Mucosa of rectum (tissue), 2 donors: ENCODE results near the gene AP2M1.

Experiments
- H3K27ac ChIP-seq, 2 donors: one replicate each; pipeline ENCODE4 v1.7.0; 2013; ENCODE audit warnings: inconsistent platforms in 2 of 2, low read depth in 2 of 2, low read length in 2 of 2
- H3K27me3 ChIP-seq, 2 donors: one replicate each; pipeline ENCODE4 v1.7.0; 2013; ENCODE audit warnings: low read length in 2 of 2; ENCODE audit not compliant: control insufficient read depth in 2 of 2, insufficient read depth in 2 of 2
- H3K36me3 ChIP-seq, 2 donors: one replicate each; pipeline ENCODE4 v1.7.0; 2013; ENCODE audit warnings: low read length in 2 of 2; ENCODE audit not compliant: control insufficient read depth in 2 of 2, insufficient read depth in 2 of 2
- H3K4me1 ChIP-seq, 2 donors: one replicate each; pipeline ENCODE4 v1.7.0; 2013; ENCODE audit warnings: low read length in 2 of 2, mild to moderate bottlenecking in 1 of 2; ENCODE audit not compliant: control insufficient read depth in 2 of 2, insufficient read depth in 2 of 2
- H3K4me3 ChIP-seq, 2 donors: one replicate each; pipeline ENCODE4 v1.7.0; 2013; ENCODE audit warnings: low read length in 2 of 2
- H3K9ac ChIP-seq, 2 donors: one replicate each; pipeline ENCODE4 v1.7.0; 2013; ENCODE audit warnings: low read length in 2 of 2, low read depth in 1 of 2, mild to moderate bottlenecking in 1 of 2
- H3K9me3 ChIP-seq, 2 donors: one replicate each; pipeline ENCODE4 v1.7.0; 2013; ENCODE audit warnings: low read length in 2 of 2; ENCODE audit not compliant: control insufficient read depth in 2 of 2
- donor health status: healthy.
- donor health status: Normal muscosa, but diverticular disease.

Gene AP2M1

GRCh38 chr3:184174646-184175492, at the start of gene AP2M1:
AP2M1 (plus strand) TSS chr3:184174855; CDS start chr3:184176994, 2,139 bp downstream.
- H3K36me3 ChIP-seq: peaks cover 26 to 47% of the 10 kb centered on the region in 2 donors
- no peaks in the 10 kb centered on the region for H3K27me3 ChIP-seq
- peak within 1 kb of the TSS; percentile 85 to 89 for H3K27ac ChIP-seq
- peak within 1 kb of the TSS; percentile 95 to 96 for H3K9ac ChIP-seq
- no peaks in the 10 kb centered on the region for H3K9me3 ChIP-seq
- peaks cover 17 to 21% of the 10 kb centered on the region in 2 donors for H3K4me1 ChIP-seq
- H3K4me3 ChIP-seq: peak within 1 kb of the TSS; percentile 89 to 90

- no peak overlapping the region for H3K9ac ChIP-seq
- H3K9me3 ChIP-seq: no peaks in the 10 kb centered on the region
- no peaks in the 10 kb centered on the region for H3K4me1 ChIP-seq
- H3K4me3 ChIP-seq: no peak overlapping the region
- no peaks in the 10 kb centered on the region for H3K36me3 ChIP-seq
- no peak overlapping the region for H3K27ac ChIP-seq
- H3K27me3 ChIP-seq: no peaks in the 10 kb centered on the region
These were observed 48.6 kb upstream of the AP2M1 start for GRCh38 chr3:184126006-184126405.

GRCh38 chr3:184129012-184129411, 45.6 kb upstream of the AP2M1 start:
- Histone ChIP-seq H3K36me3 (no peaks in the 10 kb centered on the region), H3K9ac (no peak overlapping the region), H3K4me3 (no peak overlapping the region), H3K9me3 (no peaks in the 10 kb centered on the region), H3K4me1 (peaks cover 5 to 6% of the 10 kb centered on the region in 2 donors), H3K27ac (no peak overlapping the region), H3K27me3 (no peaks in the 10 kb centered on the region)

- H3K27ac ChIP-seq: no peak overlapping the region
- peaks cover 15 to 21% of the 10 kb centered on the region in 2 donors for H3K4me1 ChIP-seq
These were observed 41.7 kb upstream of the AP2M1 start for GRCh38 chr3:184132945-184133344.

GRCh38 chr3:184133840-184134745, 40.6 kb upstream of the AP2M1 start:
- H3K9ac ChIP-seq: peak overlapping the region; percentile 87 to 92
- peak overlapping the region; percentile 85 to 89 for H3K27ac ChIP-seq
- no peaks in the 10 kb centered on the region for H3K27me3 ChIP-seq
- peaks cover 6 to 7% of the 10 kb centered on the region in 2 donors for H3K36me3 ChIP-seq
- H3K9me3 ChIP-seq: no peaks in the 10 kb centered on the region
- peaks cover 15 to 21% of the 10 kb centered on the region in 2 donors for H3K4me1 ChIP-seq
- H3K4me3 ChIP-seq: peak overlapping the region; percentile 92 to 95

More at GRCh38 chr3:184132945-184133344, 41.7 kb upstream of the AP2M1 start:
- no peaks in the 10 kb centered on the region for H3K27me3 ChIP-seq
- H3K9me3 ChIP-seq: no peaks in the 10 kb centered on the region
- no peak overlapping the region for H3K9ac ChIP-seq
- no peak overlapping the region for H3K4me3 ChIP-seq
- H3K36me3 ChIP-seq: peaks cover 5 to 6% of the 10 kb centered on the region in 2 donors

- peaks cover 15 to 21% of the 10 kb centered on the region in 2 donors for H3K4me1 ChIP-seq
- peak overlapping the region; percentile 87 to 92 for H3K9ac ChIP-seq
- H3K27me3 ChIP-seq: no peaks in the 10 kb centered on the region
- H3K9me3 ChIP-seq: no peaks in the 10 kb centered on the region
- peak overlapping the region; percentile 85 to 89 for H3K27ac ChIP-seq
- H3K4me3 ChIP-seq: peak overlapping the region; percentile 92 to 95
- H3K36me3 ChIP-seq: peaks cover 6 to 7% of the 10 kb centered on the region in 2 donors
These were observed 39.9 kb upstream of the AP2M1 start for GRCh38 chr3:184134746-184135148.

GRCh38 chr3:184135149-184135910, 39.3 kb upstream of the AP2M1 start, which contains the start of gene EIF2B5:
EIF2B5 (plus strand) TSS chr3:184135358; CDS start chr3:184135386, 28 bp downstream.
- no peaks in the 10 kb centered on the region for H3K9me3 ChIP-seq
- peaks cover 15 to 21% of the 10 kb centered on the region in 2 donors for H3K4me1 ChIP-seq
- peak within 1 kb of the TSS; percentile 87 to 92 for H3K9ac ChIP-seq
- H3K36me3 ChIP-seq: peaks cover 11 to 13% of the 10 kb centered on the region in 2 donors
- H3K4me3 ChIP-seq: peak within 1 kb of the TSS; percentile 92 to 95
- no peaks in the 10 kb centered on the region for H3K27me3 ChIP-seq
- H3K27ac ChIP-seq: peak within 1 kb of the TSS; percentile 85 to 89

GRCh38 chr3:184135911-184136260, 38.8 kb upstream of the AP2M1 start:
- peaks cover 16 to 18% of the 10 kb centered on the region in 2 donors for H3K36me3 ChIP-seq
- H3K4me3 ChIP-seq: peak overlapping the region; percentile 92 to 95
- no peaks in the 10 kb centered on the region for H3K9me3 ChIP-seq
- H3K9ac ChIP-seq: peak overlapping the region; percentile 87 to 92
- H3K4me1 ChIP-seq: peaks cover 15 to 21% of the 10 kb centered on the region in 2 donors
- H3K27me3 ChIP-seq: no peaks in the 10 kb centered on the region
- peak overlapping the region; percentile 85 to 89 for H3K27ac ChIP-seq

- H3K4me3 ChIP-seq: no peak overlapping the region
- no peaks in the 10 kb centered on the region for H3K27me3 ChIP-seq
- H3K9me3 ChIP-seq: no peaks in the 10 kb centered on the region
- H3K36me3 ChIP-seq: peaks cover 59 to 60% of the 10 kb centered on the region in 2 donors
- H3K4me1 ChIP-seq: peaks cover 10 to 11% of the 10 kb centered on the region in 2 donors
- H3K9ac ChIP-seq: no peak overlapping the region
- no peak overlapping the region for H3K27ac ChIP-seq
These were observed 34.2 kb upstream of the AP2M1 start for GRCh38 chr3:184140436-184140835.
